SU-DHL-6 (cell line): ENCODE data around the gene CCDC32.

ENCODE experiments used
- CTCF ChIP-seq: fragments of 200-600 bp; sonication (generic); IDR thresholded peaks from one replicate; pipeline ENCODE4 v1.5.1; 2017; ENCODE audit warnings: antibody characterized with exemption, mild to moderate bottlenecking, low read length, moderate library complexity; ENCODE audit not compliant: insufficient read depth, poor library complexity, severe bottlenecking
- EZH2phosphoT487 ChIP-seq: fragments of 200-600 bp; sonication (generic), shearing (Covaris generic); conservative IDR thresholded peaks from 2 replicates; pipeline ENCODE4 v1.6.1; 2018; ENCODE audit warnings: mild to moderate bottlenecking, antibody characterized with exemption, low read length, moderate library complexity, mixed read lengths

- TF ChIP-seq CTCF (no peak), EZH2phosphoT487 (no peak)
These were observed 25.8 kb upstream of the CCDC32 start for GRCh38 chr15:40590667-40591050.
